Measurements from ENCODE around the gene CCDC171.

The CCDC171 gene

GRCh38 chr9:16004613-16005012 is 451.8 kb downstream of the CCDC171 start:
- no peak for DNase-seq

- no peak for DNase-seq
Observed at GRCh38 chr9:16010221-16010620, 457.4 kb downstream of the CCDC171 start.

- no peak for DNase-seq
Observed at GRCh38 chr9:16012621-16013020, 459.8 kb downstream of the CCDC171 start.

DNA sequence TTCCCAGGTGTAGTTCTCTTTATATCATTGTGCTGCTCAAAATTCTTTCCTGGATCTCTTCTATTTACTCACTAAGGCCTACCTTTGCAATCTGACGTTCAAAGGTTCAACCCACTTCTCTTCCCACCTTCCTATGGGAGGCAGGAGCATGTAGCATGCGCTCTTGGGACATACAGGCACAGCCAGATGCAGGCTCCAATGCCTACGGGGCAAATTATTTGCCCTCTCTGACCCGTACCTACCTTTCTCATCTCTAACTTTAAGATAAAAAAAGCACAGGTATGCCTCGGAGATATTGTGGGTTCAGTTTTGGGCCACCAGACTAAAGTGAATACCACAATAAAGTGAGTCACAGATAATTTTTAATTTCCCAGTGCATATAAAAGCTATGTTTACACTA is 460.5 kb downstream of the CCDC171 start:
- no peak for DNase-seq

- no peak for DNase-seq
Observed at GRCh38 chr9:16013826-16014225, 461.0 kb downstream of the CCDC171 start.

- DNase-seq, result no peak
Observed at GRCh38 chr9:16022228-16022627, 469.4 kb downstream of the CCDC171 start.

- no peak for DNase-seq
Observed at GRCh38 chr9:16023446-16023845, 470.6 kb downstream of the CCDC171 start.
